Measurements from ENCODE around the gene GPRASP2.

Gene GPRASP2

DNA sequence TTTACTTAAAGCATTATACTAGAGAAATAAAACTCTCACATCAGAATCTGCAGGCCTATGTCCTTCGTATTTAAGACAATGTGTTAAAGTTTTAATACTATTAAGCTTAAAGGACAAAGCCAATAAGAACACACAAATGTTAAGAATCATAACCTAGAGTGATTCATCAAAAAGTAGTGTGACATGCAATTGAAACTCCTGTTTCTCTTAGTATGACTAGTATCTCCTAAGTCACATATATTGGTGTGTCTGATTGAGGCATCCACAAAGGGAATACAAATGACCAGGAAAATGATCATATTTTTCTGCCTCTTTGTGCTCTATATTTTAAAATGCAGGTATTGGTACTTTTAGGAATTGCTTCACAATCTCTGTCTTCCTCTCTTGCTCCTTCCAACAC is 32.1 kb downstream of the GPRASP2 start:
- H3K4me3 ChIP-seq (ENCODE audit: low read depth, low read length): no peak overlapping the region

DNA sequence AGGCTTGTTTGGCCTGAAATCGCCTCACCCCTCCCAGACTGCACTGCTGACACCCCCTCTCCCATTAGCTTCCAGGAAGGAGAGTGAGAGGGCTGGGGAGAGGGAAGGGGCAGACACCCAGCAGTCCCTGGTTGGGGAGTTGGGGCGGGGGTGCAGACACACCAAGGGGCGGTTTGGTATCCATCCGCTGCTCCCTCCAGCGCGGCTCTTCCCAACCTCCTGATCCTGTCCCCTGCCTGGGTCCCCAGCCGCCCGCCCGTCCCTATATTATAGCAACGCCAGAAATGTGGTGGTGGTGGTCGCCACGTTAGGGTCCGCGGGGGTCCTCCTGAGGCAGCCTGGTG is 33.2 kb downstream of the GPRASP2 start:
- peak overlapping the region; percentile 69 for H3K4me3 ChIP-seq (ENCODE audit: low read depth, low read length)

DNA sequence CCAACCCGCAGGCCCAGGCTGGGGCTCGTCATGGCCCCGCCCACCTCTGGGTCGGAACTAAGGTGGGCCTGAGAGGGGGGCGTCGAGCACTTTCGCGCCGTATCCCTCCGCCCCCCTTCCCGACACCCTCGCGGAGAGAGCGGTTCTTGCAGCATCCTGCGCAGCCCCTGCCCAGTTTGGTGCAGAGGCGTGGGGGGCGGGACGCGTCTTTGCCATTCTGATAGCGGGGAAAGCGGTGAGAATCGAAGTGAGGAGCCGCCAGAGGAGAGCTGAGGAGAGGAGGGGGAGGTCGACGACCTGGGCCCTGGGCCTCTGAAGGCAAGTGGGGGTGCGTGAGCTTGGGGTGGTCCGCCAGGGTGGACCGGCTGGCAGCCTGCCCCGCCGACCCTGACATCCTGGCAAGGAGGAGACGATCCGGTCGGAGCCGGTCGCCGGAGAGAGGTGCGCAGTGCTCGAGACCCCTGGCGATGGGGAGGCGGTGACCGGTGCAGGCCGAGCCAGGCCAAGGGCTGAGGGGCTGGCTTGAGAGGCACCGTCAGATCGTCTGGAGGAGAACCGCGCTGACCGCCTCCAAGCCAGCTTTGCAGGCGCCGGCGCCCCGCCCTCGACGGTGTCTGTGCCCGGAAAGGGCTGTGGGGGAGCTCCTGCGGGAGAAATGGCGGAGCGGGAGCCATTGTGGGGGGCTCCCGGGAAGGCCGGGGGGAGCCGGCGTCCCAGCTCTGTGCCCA is 33.8 kb downstream of the GPRASP2 start:
- peak overlapping the region; percentile 69 for H3K4me3 ChIP-seq (ENCODE audit: low read depth, low read length)

GRCh38 chrX:102765217-102765616 is 53.0 kb downstream of the GPRASP2 start:
- H3K4me3 ChIP-seq (ENCODE audit: low read depth, low read length): no peak overlapping the region

- no peak overlapping the region for H3K4me3 ChIP-seq (ENCODE audit: low read depth, low read length)
Measured at GRCh38 chrX:102765809-102766208, 53.6 kb downstream of the GPRASP2 start.

DNA sequence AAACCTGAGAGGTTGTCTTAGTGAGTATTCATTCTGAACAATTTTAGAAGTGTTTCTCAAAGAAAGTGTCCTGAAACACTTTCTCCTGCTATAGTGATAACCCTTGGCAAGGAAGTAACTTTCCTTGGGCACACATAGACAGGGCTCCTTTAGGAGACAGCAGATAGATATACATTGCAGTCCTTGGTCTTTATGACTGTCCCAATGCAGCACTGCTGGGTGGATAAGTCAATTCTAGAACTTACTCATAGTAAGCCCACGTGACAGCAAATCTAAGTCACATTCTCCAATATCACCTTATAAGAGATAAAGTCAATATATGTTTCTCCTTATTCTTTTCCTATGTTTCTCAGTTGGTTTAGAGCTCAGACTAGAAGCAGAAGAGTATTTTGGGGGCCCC is 55.0 kb downstream of the GPRASP2 start:
- no peak overlapping the region for H3K4me3 ChIP-seq (ENCODE audit: low read depth, low read length)

Data from iPS-11a (cell line).